Mesenchymal stem cell (in vitro differentiated cells and primary cell): ENCODE data around the gene LRRC4B.
"Not testable (repeated sequence)": the region's sequence is repeated elsewhere in the genome, so short reads cannot be mapped to it uniquely, and the experiment has no call there.

Source experiments
- DNase-seq: peaks from one replicate; pipeline ENCODE4 v3.0.0-alpha.2; 2013
- H2AFZ ChIP-seq: one replicate; pipeline ENCODE4 v1.6.1; 2013; ENCODE audit warnings: low read depth, mild to moderate bottlenecking, control low read depth, inconsistent platforms, low read length, moderate library complexity
- H2AK5ac ChIP-seq: 2 replicates; pipeline ENCODE4 v1.6.1; 2013; ENCODE audit warnings: low read length, moderate library complexity, mild to moderate bottlenecking, inconsistent platforms; ENCODE audit not compliant: severe bottlenecking
- H2BK120ac ChIP-seq: one replicate; pipeline ENCODE4 v1.6.1; 2013; ENCODE audit warnings: low read depth, mild to moderate bottlenecking, inconsistent platforms, low read length, moderate library complexity
- H2BK12ac ChIP-seq, 2 experiments: one replicate each; pipeline ENCODE4 v1.6.1; 2013; ENCODE audit warnings: inconsistent platforms in 2 of 2, low read length in 2 of 2, mild to moderate bottlenecking in 2 of 2, moderate library complexity in 2 of 2, control low read depth in 1 of 2
- H2BK15ac ChIP-seq: one replicate; pipeline ENCODE4 v1.6.1; 2013; ENCODE audit warnings: mild to moderate bottlenecking, low read depth, inconsistent platforms; ENCODE audit not compliant: poor library complexity, severe bottlenecking
- H2BK5ac ChIP-seq: 2 replicates; pipeline ENCODE4 v1.6.1; 2013; ENCODE audit warnings: low read depth, mild to moderate bottlenecking, low read length, control low read depth, inconsistent platforms; ENCODE audit not compliant: poor library complexity, severe bottlenecking
- H3K14ac ChIP-seq, 2 experiments: one replicate each; pipeline ENCODE4 v1.6.1; 2013; ENCODE audit warnings: inconsistent platforms in 2 of 2, low read length in 2 of 2, control low read depth in 1 of 2, mild to moderate bottlenecking in 1 of 2, moderate library complexity in 1 of 2
- H3K18ac ChIP-seq, 2 experiments: one replicate each; pipeline ENCODE4 v1.6.1; 2013; ENCODE audit warnings: inconsistent platforms in 2 of 2, low read length in 2 of 2, control low read depth in 1 of 2, low read depth in 1 of 2, mild to moderate bottlenecking in 1 of 2
- H3K23ac ChIP-seq, 2 experiments: one replicate each; pipeline ENCODE4 v1.6.1; 2013; ENCODE audit warnings: inconsistent platforms in 2 of 2, low read length in 2 of 2, mild to moderate bottlenecking in 2 of 2, moderate library complexity in 2 of 2, control low read depth in 1 of 2
- H3K27ac ChIP-seq: 2 replicates; pipeline ENCODE4 v1.5.1; 2013; ENCODE audit warnings: mild to moderate bottlenecking, moderate library complexity, low read length, control low read depth, inconsistent platforms; ENCODE audit not compliant: poor library complexity, severe bottlenecking
- H3K27me3 ChIP-seq, 2 experiments: 2 replicates each; pipeline versions ENCODE4 v1.6.1 to v1.7.0; 2013; ENCODE audit warnings: low read length in 2 of 2, mild to moderate bottlenecking in 2 of 2, moderate library complexity in 2 of 2, control low read depth in 1 of 2, inconsistent platforms in 1 of 2; ENCODE audit not compliant: control insufficient read depth in 1 of 2, insufficient read depth in 1 of 2
- H3K36me3 ChIP-seq, 2 experiments: 2 replicates each; pipeline versions ENCODE4 v1.6.1 to v1.7.0; 2013; ENCODE audit warnings: low read length in 2 of 2, control low read depth in 1 of 2, inconsistent platforms in 1 of 2, low read depth in 1 of 2, mild to moderate bottlenecking in 1 of 2; ENCODE audit not compliant: insufficient read depth in 2 of 2, control insufficient read depth in 1 of 2
- H3K4ac ChIP-seq, 2 experiments: one replicate each; pipeline ENCODE4 v1.6.1; 2013; ENCODE audit warnings: inconsistent platforms in 2 of 2, low read length in 2 of 2, mild to moderate bottlenecking in 2 of 2, moderate library complexity in 2 of 2, control low read depth in 1 of 2, low read depth in 1 of 2
- H3K4me1 ChIP-seq: 2 replicates; pipeline ENCODE4 v1.6.1; 2013; ENCODE audit warnings: low read depth, low read length, control low read depth; ENCODE audit not compliant: control insufficient read depth, insufficient read depth
- H3K4me2 ChIP-seq: 2 replicates; pipeline ENCODE4 v1.6.1; 2013; ENCODE audit warnings: low read length, mild to moderate bottlenecking, inconsistent platforms; ENCODE audit not compliant: poor library complexity, severe bottlenecking
- H3K4me3 ChIP-seq, 2 experiments: 2 replicates each; pipeline versions ENCODE4 v1.5.1 to v1.7.0; 2013; ENCODE audit warnings: low read length in 2 of 2, mild to moderate bottlenecking in 2 of 2, control low read depth in 1 of 2, low read depth in 1 of 2; ENCODE audit not compliant: insufficient read depth in 1 of 2
- H3K79me1 ChIP-seq: replicated peaks from 2 replicates; pipeline ENCODE4 v1.6.1; 2013; ENCODE audit warnings: mild to moderate bottlenecking, control low read depth, low read length, inconsistent platforms; ENCODE audit not compliant: poor library complexity, severe bottlenecking
- H3K9ac ChIP-seq: 2 replicates; pipeline ENCODE4 v1.7.0; 2013; ENCODE audit warnings: mild to moderate bottlenecking, low read length, moderate library complexity
- H3K9me3 ChIP-seq: 2 replicates; pipeline ENCODE4 v1.7.0; 2013; ENCODE audit warnings: mild to moderate bottlenecking, low read length; ENCODE audit not compliant: control insufficient read depth
- H4K8ac ChIP-seq: one replicate; pipeline ENCODE4 v1.6.1; 2013; ENCODE audit warnings: inconsistent platforms, mild to moderate bottlenecking, low read length, moderate library complexity
- H4K91ac ChIP-seq: one replicate; pipeline ENCODE4 v1.6.1; 2013; ENCODE audit warnings: mild to moderate bottlenecking, low read length, inconsistent platforms
- WGBS: methylation state at CpG from one replicate; pipeline ENCODE4 v1.1.7; 2013; ENCODE audit warnings: mixed read lengths; 5-methylcytosine and 5-hydroxymethylcytosine counted together

LRRC4B gene

GRCh38 chr19:50475101-50475568 is 93.1 kb downstream of the LRRC4B start:
- no peak overlapping the region for H3K18ac ChIP-seq
- no peak for DNase-seq
- H2BK120ac ChIP-seq, result no peak overlapping the region
- no peak overlapping the region for H2AK5ac ChIP-seq
- H3K9ac ChIP-seq, result no peak overlapping the region
- H2BK15ac ChIP-seq, result no peak overlapping the region
- peaks cover 3 to 22% of the 10 kb centered on the region in 2 experiments for H3K36me3 ChIP-seq
- H2BK12ac ChIP-seq, result no peak overlapping the region
- H4K8ac ChIP-seq, result no peak overlapping the region
- no peaks in the 10 kb centered on the region for H3K9me3 ChIP-seq
- no peak overlapping the region for H2AFZ ChIP-seq
- H3K4me1 ChIP-seq, result peaks cover 11% of the 10 kb centered on the region
- no peak overlapping the region for H4K91ac ChIP-seq
- 90% methylated on average over 12 of the region's 12 CpGs for WGBS
- no peak overlapping the region for H3K14ac ChIP-seq
- no peaks in the 10 kb centered on the region for H3K27me3 ChIP-seq
- H3K79me1 ChIP-seq, result peaks cover 26% of the 10 kb centered on the region
- H3K4ac ChIP-seq, result no peak overlapping the region
- no peak overlapping the region for H3K4me3 ChIP-seq
- H3K4me2 ChIP-seq, result no peak overlapping the region
- no peak overlapping the region for H3K27ac ChIP-seq
- no peak overlapping the region for H3K23ac ChIP-seq
- no peak overlapping the region for H2BK5ac ChIP-seq

- H3K18ac ChIP-seq, H2BK12ac ChIP-seq, H4K91ac ChIP-seq, H3K14ac ChIP-seq, H4K8ac ChIP-seq, H2AFZ ChIP-seq, H3K4me3 ChIP-seq, H2BK120ac ChIP-seq, H3K36me3 ChIP-seq, H3K27me3 ChIP-seq, H3K9me3 ChIP-seq, H3K23ac ChIP-seq, H2BK15ac ChIP-seq, H2AK5ac ChIP-seq, H3K27ac ChIP-seq, H2BK5ac ChIP-seq, H3K4me1 ChIP-seq, H3K4ac ChIP-seq, H3K79me1 ChIP-seq, H3K4me2 ChIP-seq, H3K9ac ChIP-seq: not testable (repeated sequence)
- WGBS, result 76% methylated on average over 3 of the region's 3 CpGs
- DNase-seq, result peak; percentile 18
Measured at GRCh38 chr19:50473336-50473735, 94.9 kb downstream of the LRRC4B start.

- no peak overlapping the region for H3K23ac ChIP-seq
- H3K27me3 ChIP-seq, result peaks cover 0 to 35% of the 10 kb centered on the region in 2 experiments
- no peak overlapping the region for H3K4ac ChIP-seq
- H2AFZ ChIP-seq, result no peak overlapping the region
- H4K91ac ChIP-seq, result no peak overlapping the region
- H3K4me1 ChIP-seq, result no peaks in the 10 kb centered on the region
- 86% methylated on average over 6 of the region's 6 CpGs for WGBS
- DNase-seq, result no peak
- no peak overlapping the region for H3K18ac ChIP-seq
- H4K8ac ChIP-seq, result no peak overlapping the region
- H2BK120ac ChIP-seq, result no peak overlapping the region
- H2BK12ac ChIP-seq, result no peak overlapping the region
- no peak overlapping the region for H3K4me2 ChIP-seq
- no peak overlapping the region for H3K14ac ChIP-seq
- H3K9ac ChIP-seq, result no peak overlapping the region
- no peak overlapping the region for H2BK5ac ChIP-seq
- H2BK15ac ChIP-seq, result no peak overlapping the region
- no peak overlapping the region for H3K4me3 ChIP-seq
- no peaks in the 10 kb centered on the region for H3K9me3 ChIP-seq
- no peak overlapping the region for H3K27ac ChIP-seq
- no peaks in the 10 kb centered on the region for H3K79me1 ChIP-seq
- H2AK5ac ChIP-seq, result no peak overlapping the region
- peaks cover 0 to 4% of the 10 kb centered on the region in 2 experiments for H3K36me3 ChIP-seq
Measured at GRCh38 chr19:50468818-50469217, 99.4 kb downstream of the LRRC4B start.

- Histone ChIP-seq H2BK5ac (no peak overlapping the region), H2BK15ac (no peak overlapping the region), H3K14ac (no peak overlapping the region), H2AK5ac (no peak overlapping the region), H3K4ac (no peak overlapping the region), H3K4me3 (no peak overlapping the region), H3K79me1 (no peaks in the 10 kb centered on the region), H3K27me3 (peaks cover 0 to 42% of the 10 kb centered on the region in 2 experiments), H3K27ac (no peak overlapping the region), H3K4me2 (no peak overlapping the region), H3K36me3 (peaks cover 0 to 4% of the 10 kb centered on the region in 2 experiments), H2BK120ac (no peak overlapping the region), H3K4me1 (no peaks in the 10 kb centered on the region), H4K91ac (no peak overlapping the region), H2BK12ac (no peak overlapping the region), H3K23ac (no peak overlapping the region), H3K18ac (no peak overlapping the region), H3K9ac (no peak overlapping the region), H3K9me3 (no peaks in the 10 kb centered on the region), H2AFZ (no peak overlapping the region), H4K8ac (no peak overlapping the region)
- WGBS, result 88% methylated on average over 18 of the region's 18 CpGs
- DNase-seq, result no peak
Measured at GRCh38 chr19:50467566-50467965, 100.7 kb downstream of the LRRC4B start.
